CD14-positive monocyte (primary cell): ENCODE results near the gene DNAJC7. TPM values are rescaled to one million over a fixed set of nuclear protein-coding genes. Genes with fewer than 3 reads are reported as not detected.

ENCODE experiments used
- DNase-seq, 3 donors: peaks; one replicate each; pipeline ENCODE4 v3.0.0-alpha.2; 2011 to 2022
- H2AFZ ChIP-seq: 2 replicates; pipeline ENCODE4 v1.6.0; 2012; ENCODE audit warnings: mild to moderate bottlenecking, low read depth, low read length, inconsistent platforms; ENCODE audit not compliant: insufficient read depth, poor library complexity, severe bottlenecking
- H3K27ac ChIP-seq, 2 donors: 1 replicate in 1 of 2; 2 replicates in 1 of 2; pipeline ENCODE4 v1.5.1; 2012 to 2013; ENCODE audit warnings: low read length in 2 of 2, control low read depth in 1 of 2, inconsistent platforms in 1 of 2, low read depth in 1 of 2, mild to moderate bottlenecking in 1 of 2
- H3K27me3 ChIP-seq, 2 donors: one replicate each; pipeline versions ENCODE4 v1.6.0 to v1.6.1; 2011 to 2013; ENCODE audit warnings: low read length in 2 of 2; ENCODE audit not compliant: control insufficient read depth in 2 of 2, insufficient read depth in 2 of 2
- H3K36me3 ChIP-seq, 2 donors: replicated peaks in 1 of 2; 1 replicate in 1 of 2; 2 replicates in 1 of 2; pipeline versions ENCODE4 v1.5.1 to v1.6.1; 2012 to 2013; ENCODE audit warnings: low read length in 2 of 2, control low read depth in 1 of 2, inconsistent platforms in 1 of 2, mild to moderate bottlenecking in 1 of 2; ENCODE audit not compliant: insufficient read depth in 2 of 2, control insufficient read depth in 1 of 2
- H3K4me1 ChIP-seq, 2 donors: 1 replicate in 1 of 2; 2 replicates in 1 of 2; pipeline versions ENCODE4 v1.5.1 to v1.6.1; 2012 to 2013; ENCODE audit warnings: low read length in 2 of 2, control low read depth in 1 of 2, inconsistent platforms in 1 of 2, mild to moderate bottlenecking in 1 of 2, moderate library complexity in 1 of 2; ENCODE audit not compliant: insufficient read depth in 2 of 2, control insufficient read depth in 1 of 2
- H3K4me2 ChIP-seq: replicated peaks from 2 replicates; pipeline ENCODE3; 2012; ENCODE audit warnings: low read length, moderate library complexity, mild to moderate bottlenecking; ENCODE audit not compliant: poor library complexity, severe bottlenecking; ENCODE audit errors: extremely low read depth
- H3K4me3 ChIP-seq, 3 experiments: fragments of 200-600 bp in 1 of 3; sonication (generic) in 1 of 3; replicated peaks in 1 of 3; 1 replicate in 2 of 3; 2 replicates in 1 of 3; pipeline ENCODE4 v1.5.1; 2011 to 2013; ENCODE audit warnings: low read length in 3 of 3, mild to moderate bottlenecking in 3 of 3, control low read depth in 2 of 3, low read depth in 2 of 3, inconsistent platforms in 1 of 3, moderate library complexity in 1 of 3
- H3K79me2 ChIP-seq: 2 replicates; pipeline ENCODE4 v1.6.0; 2012; ENCODE audit warnings: mild to moderate bottlenecking, control low read depth, inconsistent platforms, low read length, moderate library complexity; ENCODE audit not compliant: insufficient read depth
- H3K9ac ChIP-seq: 2 replicates; pipeline ENCODE4 v1.6.0; 2017; ENCODE audit warnings: low read length, mild to moderate bottlenecking; ENCODE audit not compliant: insufficient read depth, poor library complexity, severe bottlenecking
- H3K9me3 ChIP-seq, 2 donors: replicated peaks in 1 of 2; 1 replicate in 1 of 2; 2 replicates in 1 of 2; pipeline versions ENCODE4 v1.5.1 to v1.6.1; 2012 to 2013; ENCODE audit warnings: low read length in 2 of 2, control low read depth in 1 of 2; ENCODE audit not compliant: control insufficient read depth in 1 of 2, insufficient read depth in 1 of 2
- H4K20me1 ChIP-seq: 2 replicates; pipeline ENCODE4 v1.6.0; 2012; ENCODE audit warnings: mild to moderate bottlenecking, low read length, control low read depth, moderate library complexity; ENCODE audit not compliant: insufficient read depth
- H3K27ac Mint-ChIP-seq, 7 donors: one replicate each; pipeline ENCODE4 v1.8.0; 2020; ENCODE audit warnings: mild to moderate bottlenecking in 7 of 7, mixed read lengths in 7 of 7, moderate library complexity in 6 of 7, inconsistent platforms in 2 of 7
- H3K27me3 Mint-ChIP-seq, 3 donors: one replicate each; pipeline ENCODE4 v1.8.0; 2021 to 2022; ENCODE audit warnings: low read depth in 3 of 3, mild to moderate bottlenecking in 3 of 3, mixed read lengths in 3 of 3, moderate library complexity in 3 of 3, inconsistent platforms in 1 of 3
- H3K36me3 Mint-ChIP-seq, 2 donors: one replicate each; pipeline ENCODE4 v1.8.0; 2020; ENCODE audit warnings: mixed read lengths in 2 of 2, inconsistent platforms in 1 of 2, mild to moderate bottlenecking in 1 of 2
- H3K4me1 Mint-ChIP-seq: one replicate; pipeline ENCODE4 v1.8.0; 2020; ENCODE audit warnings: mild to moderate bottlenecking, mixed read lengths
- H3K4me3 Mint-ChIP-seq, 2 donors: one replicate each; pipeline ENCODE4 v1.8.0; 2020; ENCODE audit warnings: mild to moderate bottlenecking in 2 of 2, mixed read lengths in 2 of 2, moderate library complexity in 1 of 2
- H3K9me3 Mint-ChIP-seq, 7 donors: one replicate each; pipeline ENCODE4 v1.8.0; 2020 to 2022; ENCODE audit warnings: mixed read lengths in 7 of 7, mild to moderate bottlenecking in 6 of 7, moderate library complexity in 6 of 7, inconsistent platforms in 2 of 7
- CTCF ChIP-seq: fragments of 200-600 bp; IDR thresholded peaks from one replicate; pipeline ENCODE4 v1.8.0; 2022; ENCODE audit warnings: antibody characterized with exemption, mild to moderate bottlenecking
- WGBS: methylation state at CpG from one replicate; pipeline ENCODE4 v1.1.5; 2013; ENCODE audit warnings: missing lambda C conversion rate; ENCODE audit not compliant: insufficient coverage; 5-methylcytosine and 5-hydroxymethylcytosine counted together
- intact Hi-C, 2 donors: fragments of 100-400 bp; cut with micrococcal nuclease; formaldehyde crosslinking; loops; one replicate each; pipeline versions ENCODE4 v1.15.0 to v1.15.1; 2023
- polyA minus RNA-seq: library from RNA; depleted of rRNA, polyadenylated mRNA; stranded (reverse); fragments of >200 nt; gene quantifications from 2 replicates; pipeline ENCODE4 v1.2.3, GENCODE V29; 2012
- polyA plus RNA-seq, 3 donors: library from polyadenylated mRNA; depleted of rRNA in 1 of 3; unstranded in 2 of 3; stranded (reverse) in 1 of 3; fragments of 300-500 nt in 2 of 3; fragments of >200 nt in 1 of 3; fragmentation: Illumina TruSeq in 2 of 3; gene quantifications; 1 replicate in 2 of 3; 2 replicates in 1 of 3; pipeline ENCODE4 v1.2.3, GENCODE V29; 2012 to 2021
- total RNA-seq, 12 experiments: library from RNA in 1 of 12; stranded (reverse) in 1 of 12; fragments of 120-200 nt in 1 of 12; gene quantifications; one replicate each; pipeline ENCODE4 v1.2.4 and lab custom pipeline; 2013 to 2026; ENCODE audit warnings: mixed read lengths in 6 of 12, inconsistent platforms in 1 of 12

The DNAJC7 gene
- total RNA-seq (2013) = 113 TPM
- 10 to 100 TPM; 29.1 to 79.7 (median 59.6) TPM for polyA plus RNA-seq
- polyA minus RNA-seq = 38.9 and 58.1 TPM in 2 replicates
- 50.5 to 159 (median 130) reads per million in 11 experiments for total RNA-seq (lab: John Stamatoyannopoulos, UW)

- Histone ChIP-seq H4K20me1 (peaks cover 4% of the 10 kb centered on the region), H3K4me3 (peak within 1 kb of the TSS; percentile 64 to 98 (median 94)), H3K27ac (peak within 1 kb of the TSS; percentile 92 to 97), H3K79me2 (peaks cover 92% of the 10 kb centered on the region), H2AFZ (peak within 1 kb of the TSS; percentile 92), H3K36me3 (peaks cover 5 to 10% of the 10 kb centered on the region in 2 donors), H3K9me3 (no peaks in the 10 kb centered on the region), H3K4me1 (peaks cover 57 to 82% of the 10 kb centered on the region in 2 donors), H3K27me3 (no peaks in the 10 kb centered on the region), H3K9ac (peak within 1 kb of the TSS; percentile 99), H3K4me2 (peak within 1 kb of the TSS; percentile 88)
- H3K4me1 Mint-ChIP-seq = peaks cover 65% of the 10 kb centered on the region
- peak within 1 kb of the TSS; percentile 94 to 100 (median 99) for H3K27ac Mint-ChIP-seq
- no peak for TF ChIP-seq CTCF
- 0% methylated on average over 56 of the region's 70 CpGs for WGBS
- intact Hi-C loops = loop anchor here in 1 of 2 donors (2.0 kb wide), 1 partner anchor 46 kb away; no protein-coding TSS in a partner anchor
- peak within 1 kb of the TSS; percentile 93 to 99 for H3K4me3 Mint-ChIP-seq
- H3K9me3 Mint-ChIP-seq = peaks cover 0 to 3% (median 0%) of the 10 kb centered on the region in 7 donors
- peak; percentile 80 to 85 (median 85) for DNase-seq
- peaks cover 12 to 27% of the 10 kb centered on the region in 2 donors for H3K36me3 Mint-ChIP-seq
- H3K27me3 Mint-ChIP-seq = no peaks in the 10 kb centered on the region
These were observed at the start of gene DNAJC7 for GRCh38 chr17:42016941-42017865. Gene DNAJC7, minus strand, starts transcription at chr17:42017439. Its CDS starts 23 bp downstream, at chr17:42017416.

- H3K9me3 Mint-ChIP-seq = no peaks in the 10 kb centered on the region
- Histone ChIP-seq H3K9ac (no peak overlapping the region), H3K4me1 (peaks cover 15 to 16% of the 10 kb centered on the region in 2 donors), H3K4me3 (no peak overlapping the region), H3K27ac (no peak overlapping the region), H4K20me1 (no peaks in the 10 kb centered on the region), H3K4me2 (no peak overlapping the region), H3K27me3 (no peaks in the 10 kb centered on the region), H3K79me2 (no peaks in the 10 kb centered on the region), H2AFZ (no peak overlapping the region), H3K9me3 (no peaks in the 10 kb centered on the region), H3K36me3 (no peaks in the 10 kb centered on the region)
- peaks cover 22% of the 10 kb centered on the region for H3K4me1 Mint-ChIP-seq
- DNase-seq = no peak
- WGBS = 60% methylated on average over 1 of the region's 2 CpGs
- peaks cover under 1 to 4% (median 2%) of the 10 kb centered on the region in 3 donors for H3K27me3 Mint-ChIP-seq
- no peak for TF ChIP-seq CTCF
- no peaks in the 10 kb centered on the region for H3K36me3 Mint-ChIP-seq
- H3K27ac Mint-ChIP-seq = peak overlapping the region in 3 of 7 donors; percentile 62 to 79 (median 72)
- intact Hi-C loops = loop anchor here in 1 of 2 donors (5.0 kb wide), 1 partner anchor 37 kb away; no protein-coding TSS in a partner anchor
- H3K4me3 Mint-ChIP-seq = no peak overlapping the region
These were observed 48.0 kb upstream of the DNAJC7 start for GRCh38 chr17:42065201-42065600.
